ENCODE data around the gene MIER3. TPM values are rescaled to one million over a fixed set of nuclear protein-coding genes. Genes with fewer than 3 reads are reported as not detected.

MIER3 gene
- total and polyA plus RNA-seq, 7 experiments from 2014 or later: 5.5 to 35.0 (median 21.1) TPM

GRCh38 chr5:56986626-56986947 lies 34.7 kb upstream of the MIER3 start:
- Histone ChIP-seq H3K4me3 (ENCODE audit: low read length) (no peak overlapping the region), H3K4me1 (ENCODE audit: control insufficient read depth in 2 of 2, insufficient read depth in 2 of 2, low read length in 2 of 2) (peaks cover 0 to 7% of the 10 kb centered on the region in 2 donors), H3K27me3 (ENCODE audit: control insufficient read depth in 2 of 2, insufficient read depth in 2 of 2, low read length in 2 of 2) (no peaks in the 10 kb centered on the region), H3K36me3 (ENCODE audit: control insufficient read depth in 2 of 3, insufficient read depth in 3 of 3, low read length in 3 of 3) (no peaks in the 10 kb centered on the region), H3K27ac (ENCODE audit: low read depth, low read length) (no peak overlapping the region), H3K9me3 (ENCODE audit: control insufficient read depth in 2 of 3, low read length in 3 of 3) (no peaks in the 10 kb centered on the region)
- DNase-seq: no peak
- H3K4me1 Mint-ChIP-seq: peaks cover 5 to 19% (median 15%) of the 10 kb centered on the region in 7 donors
- no peaks in the 10 kb centered on the region for H3K27me3 Mint-ChIP-seq
- no peak overlapping the region for H3K4me3 Mint-ChIP-seq
- POLR2A ChIA-PET: no interaction called here
- H3K27ac Mint-ChIP-seq: no peak overlapping the region
- intact Hi-C loops (cut with micrococcal nuclease): no loop called here
- ATAC-seq: no peak
- CTCF ChIA-PET: no interaction called here
- H3K9me3 Mint-ChIP-seq: no peaks in the 10 kb centered on the region
- no peaks in the 10 kb centered on the region for H3K36me3 Mint-ChIP-seq

- Histone ChIP-seq H3K9me3 (ENCODE audit: control insufficient read depth in 2 of 3, low read length in 3 of 3) (no peaks in the 10 kb centered on the region), H3K4me1 (ENCODE audit: control insufficient read depth in 2 of 2, insufficient read depth in 2 of 2, low read length in 2 of 2) (peaks cover 0 to 7% of the 10 kb centered on the region in 2 donors), H3K36me3 (ENCODE audit: control insufficient read depth in 2 of 3, insufficient read depth in 3 of 3, low read length in 3 of 3) (no peaks in the 10 kb centered on the region), H3K4me3 (ENCODE audit: low read length) (no peak overlapping the region), H3K27ac (ENCODE audit: low read depth, low read length) (no peak overlapping the region), H3K27me3 (ENCODE audit: control insufficient read depth in 2 of 2, insufficient read depth in 2 of 2, low read length in 2 of 2) (no peaks in the 10 kb centered on the region)
- no peaks in the 10 kb centered on the region for H3K27me3 Mint-ChIP-seq
- intact Hi-C loops (cut with micrococcal nuclease): no loop called here
- H3K4me1 Mint-ChIP-seq: peaks cover 5 to 19% (median 15%) of the 10 kb centered on the region in 7 donors
- no peak overlapping the region for H3K4me3 Mint-ChIP-seq
- H3K36me3 Mint-ChIP-seq: no peaks in the 10 kb centered on the region
- ChIA-PET POLR2A (no interaction called here), CTCF (no interaction called here)
- ATAC-seq (peak; percentile 71), DNase-seq (no peak)
- H3K9me3 Mint-ChIP-seq: no peaks in the 10 kb centered on the region
- H3K27ac Mint-ChIP-seq: no peak overlapping the region
Measured at GRCh38 chr5:56985936-56986625, 34.2 kb upstream of the MIER3 start.

GRCh38 chr5:56984445-56984844 lies 32.5 kb upstream of the MIER3 start:
- no peaks in the 10 kb centered on the region for H3K36me3 Mint-ChIP-seq
- DNase-seq: peak in 3 of 9 donors; percentile 4 to 24 (median 9)

GRCh38 chr5:56983593-56984361 lies 31.9 kb upstream of the MIER3 start:
- DNase-seq: no peak
- ChIA-PET CTCF (no interaction called here), POLR2A (no interaction called here)
- Mint-ChIP-seq H3K27ac (no peak overlapping the region), H3K9me3 (no peaks in the 10 kb centered on the region), H3K36me3 (no peaks in the 10 kb centered on the region), H3K4me3 (no peak overlapping the region), H3K4me1 (peaks cover 5 to 19% (median 15%) of the 10 kb centered on the region in 7 donors), H3K27me3 (peaks cover 0 to 10% (median 3%) of the 10 kb centered on the region in 5 donors)
- no peak overlapping the region for H3K4me3 ChIP-seq (ENCODE audit: low read length)
- H3K9me3 ChIP-seq (ENCODE audit: control insufficient read depth in 2 of 3, low read length in 3 of 3): no peaks in the 10 kb centered on the region
- no peak overlapping the region for H3K27ac ChIP-seq (ENCODE audit: low read depth, low read length)
- H3K36me3 ChIP-seq (ENCODE audit: control insufficient read depth in 2 of 3, insufficient read depth in 3 of 3, low read length in 3 of 3): no peaks in the 10 kb centered on the region
- H3K27me3 ChIP-seq (ENCODE audit: control insufficient read depth in 2 of 2, insufficient read depth in 2 of 2, low read length in 2 of 2): no peaks in the 10 kb centered on the region
- intact Hi-C loops (cut with micrococcal nuclease): no loop called here
- no peak for ATAC-seq
- peaks cover 0 to 7% of the 10 kb centered on the region in 2 donors for H3K4me1 ChIP-seq (ENCODE audit: control insufficient read depth in 2 of 2, insufficient read depth in 2 of 2, low read length in 2 of 2)

More at GRCh38 chr5:56984445-56984844, 32.5 kb upstream of the MIER3 start:
- CTCF ChIA-PET: no interaction called here
- H3K4me1 ChIP-seq (ENCODE audit: control insufficient read depth in 2 of 2, insufficient read depth in 2 of 2, low read length in 2 of 2): peaks cover 0 to 7% of the 10 kb centered on the region in 2 donors
- POLR2A ChIA-PET: no interaction called here
- no peak overlapping the region for H3K4me3 ChIP-seq (ENCODE audit: low read length)
- H3K27ac Mint-ChIP-seq: no peak overlapping the region
- H3K27me3 ChIP-seq (ENCODE audit: control insufficient read depth in 2 of 2, insufficient read depth in 2 of 2, low read length in 2 of 2): no peaks in the 10 kb centered on the region
- no peak overlapping the region for H3K27ac ChIP-seq (ENCODE audit: low read depth, low read length)
- intact Hi-C loops (cut with micrococcal nuclease): no loop called here
- peaks cover 5 to 19% (median 15%) of the 10 kb centered on the region in 7 donors for H3K4me1 Mint-ChIP-seq
- peak overlapping the region in 1 of 10 donors; percentile 25 for H3K4me3 Mint-ChIP-seq
- no peak for ATAC-seq
- H3K36me3 ChIP-seq (ENCODE audit: control insufficient read depth in 2 of 3, insufficient read depth in 3 of 3, low read length in 3 of 3): no peaks in the 10 kb centered on the region
- peaks cover 0 to 7% (median 0%) of the 10 kb centered on the region in 5 donors for H3K27me3 Mint-ChIP-seq
- no peaks in the 10 kb centered on the region for H3K9me3 Mint-ChIP-seq
- no peaks in the 10 kb centered on the region for H3K9me3 ChIP-seq (ENCODE audit: control insufficient read depth in 2 of 3, low read length in 3 of 3)

- Mint-ChIP-seq H3K4me3 (no peak overlapping the region), H3K4me1 (peaks cover 5 to 19% (median 15%) of the 10 kb centered on the region in 7 donors), H3K27ac (no peak overlapping the region), H3K9me3 (no peaks in the 10 kb centered on the region), H3K36me3 (no peaks in the 10 kb centered on the region), H3K27me3 (peaks cover 0 to 12% (median 3%) of the 10 kb centered on the region in 5 donors)
- Histone ChIP-seq H3K9me3 (ENCODE audit: control insufficient read depth in 2 of 3, low read length in 3 of 3) (no peaks in the 10 kb centered on the region), H3K27me3 (ENCODE audit: control insufficient read depth in 2 of 2, insufficient read depth in 2 of 2, low read length in 2 of 2) (no peaks in the 10 kb centered on the region), H3K4me1 (ENCODE audit: control insufficient read depth in 2 of 2, insufficient read depth in 2 of 2, low read length in 2 of 2) (peaks cover 0 to 7% of the 10 kb centered on the region in 2 donors), H3K27ac (ENCODE audit: low read depth, low read length) (no peak overlapping the region), H3K36me3 (ENCODE audit: control insufficient read depth in 2 of 3, insufficient read depth in 3 of 3, low read length in 3 of 3) (no peaks in the 10 kb centered on the region), H3K4me3 (ENCODE audit: low read length) (no peak overlapping the region)
- DNase-seq (no peak), ATAC-seq (no peak)
- intact Hi-C loops (cut with micrococcal nuclease): no loop called here
- CTCF ChIA-PET: no interaction called here
- POLR2A ChIA-PET: no interaction called here
Measured at GRCh38 chr5:56981548-56982315, 29.8 kb upstream of the MIER3 start.

- H3K27ac ChIP-seq (ENCODE audit: low read depth, low read length): no peak overlapping the region
- DNase-seq (no peak), ATAC-seq (no peak)
- intact Hi-C loops (cut with micrococcal nuclease): no loop called here
- H3K36me3 ChIP-seq (ENCODE audit: control insufficient read depth in 2 of 3, insufficient read depth in 3 of 3, low read length in 3 of 3): no peaks in the 10 kb centered on the region
- Mint-ChIP-seq H3K4me1 (peaks cover 5 to 16% (median 11%) of the 10 kb centered on the region in 7 donors), H3K27ac (no peak overlapping the region), H3K27me3 (peaks cover 0 to 18% (median 5%) of the 10 kb centered on the region in 5 donors), H3K9me3 (no peaks in the 10 kb centered on the region), H3K36me3 (no peaks in the 10 kb centered on the region), H3K4me3 (no peak overlapping the region)
- H3K27me3 ChIP-seq (ENCODE audit: control insufficient read depth in 2 of 2, insufficient read depth in 2 of 2, low read length in 2 of 2): no peaks in the 10 kb centered on the region
- CTCF ChIA-PET: no interaction called here
- no peaks in the 10 kb centered on the region for H3K9me3 ChIP-seq (ENCODE audit: control insufficient read depth in 2 of 3, low read length in 3 of 3)
- peaks cover 0 to 7% of the 10 kb centered on the region in 2 donors for H3K4me1 ChIP-seq (ENCODE audit: control insufficient read depth in 2 of 2, insufficient read depth in 2 of 2, low read length in 2 of 2)
- H3K4me3 ChIP-seq (ENCODE audit: low read length): no peak overlapping the region
- POLR2A ChIA-PET: no interaction called here
Measured at GRCh38 chr5:56979968-56980367, 28.0 kb upstream of the MIER3 start.
